Measurements from ENCODE around the gene MED13.

Gene MED13

DNA sequence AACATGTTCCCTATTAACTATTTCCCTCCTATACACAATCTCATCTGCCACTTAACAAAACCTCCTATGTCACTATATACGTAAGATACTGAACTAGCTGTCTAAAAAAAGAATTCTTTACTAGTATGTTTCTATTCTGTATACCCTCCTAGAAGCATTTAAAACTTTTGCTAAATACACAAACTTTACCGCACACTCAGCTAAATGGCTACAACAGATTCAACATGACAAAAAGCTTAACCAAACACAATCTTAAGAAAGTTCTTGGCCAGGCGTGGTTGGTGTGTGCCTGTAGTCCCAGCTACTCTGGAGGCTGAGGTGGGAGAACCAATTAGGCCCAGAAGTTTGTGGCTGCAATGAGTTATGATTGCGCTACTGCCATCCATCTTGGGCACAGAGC is 20.0 kb downstream of the MED13 start:
- Histone ChIP-seq H3K27ac (ENCODE audit: extremely low read depth, low read depth, low read length) (no peak overlapping the region), H3K4me3 (ENCODE audit: low read depth, low read length) (no peak overlapping the region), H3K36me3 (ENCODE audit: control insufficient read depth in 2 of 2, insufficient read depth in 1 of 2, low read length in 2 of 2) (peaks cover 72 to 89% of the 10 kb centered on the region in 2 experiments), H3K4me1 (ENCODE audit: control insufficient read depth, insufficient read depth, low read length) (no peaks in the 10 kb centered on the region), H3K9me3 (ENCODE audit: control insufficient read depth, insufficient read depth, low read depth, low read length) (no peaks in the 10 kb centered on the region)
- POLR2A ChIA-PET, result interaction anchor here (1.1 kb wide), 1 partner anchor 10 kb away, joined by 3 read pairs; no protein-coding TSS in a partner anchor
- CTCF ChIA-PET, result interaction anchor here (0.9 to 1.0 kb wide), 2 partner anchors 21 to 64 kb away, joined by 5 to 8 read pairs; no protein-coding TSS in a partner anchor
- TF ChIP-seq ZNF433 (tag by site-specific recombination; IDR thresholded peaks at IDR 0.05; ENCODE audit: low read depth), result no peak

DNA sequence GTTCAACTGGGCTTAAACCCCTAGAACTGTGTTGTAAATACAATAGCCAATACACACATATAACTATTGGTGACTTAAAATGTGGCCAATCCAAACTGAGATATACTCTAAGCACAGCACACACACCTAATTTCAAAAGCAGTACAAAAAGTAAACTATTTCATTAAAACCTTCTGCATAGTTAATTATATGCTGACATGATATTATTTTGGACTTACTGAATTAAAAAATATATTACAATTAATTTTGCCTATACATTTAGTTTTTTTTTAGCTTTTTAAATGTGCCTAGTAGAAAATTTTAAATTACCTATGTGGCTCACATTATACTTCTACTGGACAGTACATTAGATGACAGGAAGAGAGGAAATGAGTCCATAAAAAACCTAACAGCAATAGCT is 21.5 kb downstream of the MED13 start:
- ChIA-PET POLR2A (no interaction called here), CTCF (interaction anchor here (0.6 kb wide), 1 partner anchor 1308 kb away, joined by 3 read pairs; no protein-coding TSS in a partner anchor)
- H3K4me1 ChIP-seq (ENCODE audit: control insufficient read depth, insufficient read depth, low read length), result no peaks in the 10 kb centered on the region
- TF ChIP-seq, protein P1, sequence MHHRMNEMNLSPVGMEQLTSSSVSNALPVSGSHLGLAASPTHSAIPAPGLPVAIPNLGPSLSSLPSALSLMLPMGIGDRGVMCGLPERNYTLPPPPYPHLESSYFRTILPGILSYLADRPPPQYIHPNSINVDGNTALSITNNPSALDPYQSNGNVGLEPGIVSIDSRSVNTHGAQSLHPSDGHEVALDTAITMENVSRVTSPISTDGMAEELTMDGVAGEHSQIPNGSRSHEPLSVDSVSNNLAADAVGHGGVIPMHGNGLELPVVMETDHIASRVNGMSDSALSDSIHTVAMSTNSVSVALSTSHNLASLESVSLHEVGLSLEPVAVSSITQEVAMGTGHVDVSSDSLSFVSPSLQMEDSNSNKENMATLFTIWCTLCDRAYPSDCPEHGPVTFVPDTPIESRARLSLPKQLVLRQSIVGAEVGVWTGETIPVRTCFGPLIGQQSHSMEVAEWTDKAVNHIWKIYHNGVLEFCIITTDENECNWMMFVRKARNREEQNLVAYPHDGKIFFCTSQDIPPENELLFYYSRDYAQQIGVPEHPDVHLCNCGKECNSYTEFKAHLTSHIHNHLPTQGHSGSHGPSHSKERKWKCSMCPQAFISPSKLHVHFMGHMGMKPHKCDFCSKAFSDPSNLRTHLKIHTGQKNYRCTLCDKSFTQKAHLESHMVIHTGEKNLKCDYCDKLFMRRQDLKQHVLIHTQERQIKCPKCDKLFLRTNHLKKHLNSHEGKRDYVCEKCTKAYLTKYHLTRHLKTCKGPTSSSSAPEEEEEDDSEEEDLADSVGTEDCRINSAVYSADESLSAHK (tag by site-specific recombination; IDR thresholded peaks at IDR 0.05), result no peak
- TF ChIP-seq, protein P2, sequence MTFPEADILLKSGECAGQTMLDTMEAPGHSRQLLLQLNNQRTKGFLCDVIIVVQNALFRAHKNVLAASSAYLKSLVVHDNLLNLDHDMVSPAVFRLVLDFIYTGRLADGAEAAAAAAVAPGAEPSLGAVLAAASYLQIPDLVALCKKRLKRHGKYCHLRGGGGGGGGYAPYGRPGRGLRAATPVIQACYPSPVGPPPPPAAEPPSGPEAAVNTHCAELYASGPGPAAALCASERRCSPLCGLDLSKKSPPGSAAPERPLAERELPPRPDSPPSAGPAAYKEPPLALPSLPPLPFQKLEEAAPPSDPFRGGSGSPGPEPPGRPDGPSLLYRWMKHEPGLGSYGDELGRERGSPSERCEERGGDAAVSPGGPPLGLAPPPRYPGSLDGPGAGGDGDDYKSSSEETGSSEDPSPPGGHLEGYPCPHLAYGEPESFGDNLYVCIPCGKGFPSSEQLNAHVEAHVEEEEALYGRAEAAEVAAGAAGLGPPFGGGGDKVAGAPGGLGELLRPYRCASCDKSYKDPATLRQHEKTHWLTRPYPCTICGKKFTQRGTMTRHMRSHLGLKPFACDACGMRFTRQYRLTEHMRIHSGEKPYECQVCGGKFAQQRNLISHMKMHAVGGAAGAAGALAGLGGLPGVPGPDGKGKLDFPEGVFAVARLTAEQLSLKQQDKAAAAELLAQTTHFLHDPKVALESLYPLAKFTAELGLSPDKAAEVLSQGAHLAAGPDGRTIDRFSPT (tag by site-specific recombination; IDR thresholded peaks at IDR 0.05), result no peak
- TF ChIP-seq, protein P3, sequence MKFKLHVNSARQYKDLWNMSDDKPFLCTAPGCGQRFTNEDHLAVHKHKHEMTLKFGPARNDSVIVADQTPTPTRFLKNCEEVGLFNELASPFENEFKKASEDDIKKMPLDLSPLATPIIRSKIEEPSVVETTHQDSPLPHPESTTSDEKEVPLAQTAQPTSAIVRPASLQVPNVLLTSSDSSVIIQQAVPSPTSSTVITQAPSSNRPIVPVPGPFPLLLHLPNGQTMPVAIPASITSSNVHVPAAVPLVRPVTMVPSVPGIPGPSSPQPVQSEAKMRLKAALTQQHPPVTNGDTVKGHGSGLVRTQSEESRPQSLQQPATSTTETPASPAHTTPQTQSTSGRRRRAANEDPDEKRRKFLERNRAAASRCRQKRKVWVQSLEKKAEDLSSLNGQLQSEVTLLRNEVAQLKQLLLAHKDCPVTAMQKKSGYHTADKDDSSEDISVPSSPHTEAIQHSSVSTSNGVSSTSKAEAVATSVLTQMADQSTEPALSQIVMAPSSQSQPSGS (tag by site-specific recombination; IDR thresholded peaks at IDR 0.05; ENCODE audit: low read depth), result no peak
- TF ChIP-seq, protein P4, sequence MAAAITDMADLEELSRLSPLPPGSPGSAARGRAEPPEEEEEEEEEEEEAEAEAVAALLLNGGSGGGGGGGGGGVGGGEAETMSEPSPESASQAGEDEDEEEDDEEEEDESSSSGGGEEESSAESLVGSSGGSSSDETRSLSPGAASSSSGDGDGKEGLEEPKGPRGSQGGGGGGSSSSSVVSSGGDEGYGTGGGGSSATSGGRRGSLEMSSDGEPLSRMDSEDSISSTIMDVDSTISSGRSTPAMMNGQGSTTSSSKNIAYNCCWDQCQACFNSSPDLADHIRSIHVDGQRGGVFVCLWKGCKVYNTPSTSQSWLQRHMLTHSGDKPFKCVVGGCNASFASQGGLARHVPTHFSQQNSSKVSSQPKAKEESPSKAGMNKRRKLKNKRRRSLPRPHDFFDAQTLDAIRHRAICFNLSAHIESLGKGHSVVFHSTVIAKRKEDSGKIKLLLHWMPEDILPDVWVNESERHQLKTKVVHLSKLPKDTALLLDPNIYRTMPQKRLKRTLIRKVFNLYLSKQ (tag by site-specific recombination; IDR thresholded peaks at IDR 0.05; ENCODE audit: borderline replicate concordance), result no peak
- TF ChIP-seq ZNF423 (tag by site-specific recombination; IDR thresholded peaks at IDR 0.05) (no peak), ZNF670 (tag by site-specific recombination; IDR thresholded peaks at IDR 0.05; ENCODE audit: low read depth) (no peak), ZNF16 (tag by site-specific recombination; IDR thresholded peaks at IDR 0.05; ENCODE audit: low read depth) (no peak), ZNF266 (tag by site-specific recombination; IDR thresholded peaks at IDR 0.05; ENCODE audit: low read depth) (no peak), ZIC2 (tag by site-specific recombination; IDR thresholded peaks at IDR 0.05) (no peak)
- TF ChIP-seq, protein P5, sequence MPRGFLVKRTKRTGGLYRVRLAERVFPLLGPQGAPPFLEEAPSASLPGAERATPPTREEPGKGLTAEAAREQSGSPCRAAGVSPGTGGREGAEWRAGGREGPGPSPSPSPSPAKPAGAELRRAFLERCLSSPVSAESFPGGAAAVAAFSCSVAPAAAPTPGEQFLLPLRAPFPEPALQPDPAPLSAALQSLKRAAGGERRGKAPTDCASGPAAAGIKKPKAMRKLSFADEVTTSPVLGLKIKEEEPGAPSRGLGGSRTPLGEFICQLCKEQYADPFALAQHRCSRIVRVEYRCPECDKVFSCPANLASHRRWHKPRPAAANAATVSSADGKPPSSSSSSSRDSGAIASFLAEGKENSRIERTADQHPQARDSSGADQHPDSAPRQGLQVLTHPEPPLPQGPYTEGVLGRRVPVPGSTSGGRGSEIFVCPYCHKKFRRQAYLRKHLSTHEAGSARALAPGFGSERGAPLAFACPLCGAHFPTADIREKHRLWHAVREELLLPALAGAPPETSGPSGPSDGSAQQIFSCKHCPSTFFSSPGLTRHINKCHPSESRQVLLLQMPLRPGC (tag by site-specific recombination; IDR thresholded peaks at IDR 0.05), result no peak
- no peak overlapping the region for H3K27ac ChIP-seq (ENCODE audit: extremely low read depth, low read depth, low read length)
- peaks cover 70 to 86% of the 10 kb centered on the region in 2 experiments for H3K36me3 ChIP-seq (ENCODE audit: control insufficient read depth in 2 of 2, insufficient read depth in 1 of 2, low read length in 2 of 2)
- H3K9me3 ChIP-seq (ENCODE audit: control insufficient read depth, insufficient read depth, low read depth, low read length), result no peaks in the 10 kb centered on the region
- H3K4me3 ChIP-seq (ENCODE audit: low read depth, low read length), result no peak overlapping the region

DNA sequence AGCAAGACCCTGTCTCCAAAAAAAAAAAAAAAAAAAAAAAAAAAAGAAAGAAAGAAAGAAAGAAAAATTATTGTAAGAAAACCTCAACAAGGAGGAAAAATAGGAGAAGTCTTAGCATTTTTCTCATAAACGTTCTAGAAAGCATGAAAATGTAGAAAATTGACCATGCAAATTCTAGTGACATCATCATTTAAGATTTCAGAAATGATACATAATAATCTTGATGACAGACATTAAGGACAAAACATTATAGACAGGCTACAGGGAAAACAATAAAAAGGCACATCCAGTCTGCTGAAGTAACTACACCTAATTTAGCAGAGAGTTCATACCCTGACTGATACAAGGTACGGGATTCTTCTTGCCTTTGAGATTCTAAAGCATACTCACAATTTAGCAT is 21.9 kb downstream of the MED13 start:
- CTCF ChIA-PET, result no interaction called here
- POLR2A ChIA-PET, result no interaction called here
- Histone ChIP-seq H3K36me3 (ENCODE audit: control insufficient read depth in 2 of 2, insufficient read depth in 1 of 2, low read length in 2 of 2) (peaks cover 68 to 82% of the 10 kb centered on the region in 2 experiments), H3K27ac (ENCODE audit: extremely low read depth, low read depth, low read length) (no peak overlapping the region), H3K4me1 (ENCODE audit: control insufficient read depth, insufficient read depth, low read length) (no peaks in the 10 kb centered on the region), H3K9me3 (ENCODE audit: control insufficient read depth, insufficient read depth, low read depth, low read length) (no peaks in the 10 kb centered on the region), H3K4me3 (ENCODE audit: low read depth, low read length) (no peak overlapping the region)
- TF ChIP-seq BCL11B (tag by site-specific recombination; IDR thresholded peaks at IDR 0.05; ENCODE audit: low read depth), result no peak
- TF ChIP-seq SP3 (tag by site-specific recombination; IDR thresholded peaks at IDR 0.05), result no peak
- TF ChIP-seq, protein P3 (tag by site-specific recombination; IDR thresholded peaks at IDR 0.05; ENCODE audit: low read depth), result peak; percentile 88
